ENCODE results near the gene AOAH. TPM values are rescaled to one million over a fixed set of nuclear protein-coding genes. Genes with fewer than 3 reads are reported as not detected.
"Not testable (repeated sequence)": the region's sequence is repeated elsewhere in the genome, so short reads cannot be mapped to it uniquely, and the experiment has no call there.

Gene AOAH
- total and polyA plus RNA-seq, 2 donors from 2014 or later = 2.7 to 24.7 TPM

DNA sequence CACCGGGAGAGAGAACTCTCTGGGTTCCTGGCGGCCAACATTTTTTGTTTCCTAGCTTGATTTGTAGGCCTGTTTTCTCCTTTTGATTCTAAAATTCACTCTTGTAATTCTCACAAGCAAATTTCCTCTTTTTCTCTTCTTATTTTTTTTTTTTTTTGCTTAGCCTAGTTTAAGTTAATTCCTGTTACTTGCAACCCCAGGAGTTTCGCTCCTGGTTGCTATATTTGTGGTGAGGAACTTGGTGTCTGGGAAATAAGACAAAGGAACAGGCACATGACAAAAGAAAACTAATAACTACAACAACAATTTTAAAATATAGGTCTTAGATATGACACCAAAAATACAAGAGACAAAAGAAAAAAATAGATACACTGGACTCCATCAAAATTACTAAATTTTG, 6.7 kb downstream of the AOAH start:
- H3K4me3 ChIP-seq (ENCODE audit: low read length in 3 of 3) = no peak overlapping the region
- TF ChIP-seq, protein P1, sequence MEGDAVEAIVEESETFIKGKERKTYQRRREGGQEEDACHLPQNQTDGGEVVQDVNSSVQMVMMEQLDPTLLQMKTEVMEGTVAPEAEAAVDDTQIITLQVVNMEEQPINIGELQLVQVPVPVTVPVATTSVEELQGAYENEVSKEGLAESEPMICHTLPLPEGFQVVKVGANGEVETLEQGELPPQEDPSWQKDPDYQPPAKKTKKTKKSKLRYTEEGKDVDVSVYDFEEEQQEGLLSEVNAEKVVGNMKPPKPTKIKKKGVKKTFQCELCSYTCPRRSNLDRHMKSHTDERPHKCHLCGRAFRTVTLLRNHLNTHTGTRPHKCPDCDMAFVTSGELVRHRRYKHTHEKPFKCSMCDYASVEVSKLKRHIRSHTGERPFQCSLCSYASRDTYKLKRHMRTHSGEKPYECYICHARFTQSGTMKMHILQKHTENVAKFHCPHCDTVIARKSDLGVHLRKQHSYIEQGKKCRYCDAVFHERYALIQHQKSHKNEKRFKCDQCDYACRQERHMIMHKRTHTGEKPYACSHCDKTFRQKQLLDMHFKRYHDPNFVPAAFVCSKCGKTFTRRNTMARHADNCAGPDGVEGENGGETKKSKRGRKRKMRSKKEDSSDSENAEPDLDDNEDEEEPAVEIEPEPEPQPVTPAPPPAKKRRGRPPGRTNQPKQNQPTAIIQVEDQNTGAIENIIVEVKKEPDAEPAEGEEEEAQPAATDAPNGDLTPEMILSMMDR (IDR thresholded peaks at IDR 0.05; ENCODE audit: borderline replicate concordance, extremely low read depth, insufficient read depth) = no peak
- FAIRE-seq (no peak), DNase-seq (no peak)
- H3K27ac ChIP-seq (ENCODE audit: low read depth in 2 of 2, low read length in 2 of 2) = no peak overlapping the region
- no peak overlapping the region for H3K9ac ChIP-seq (ENCODE audit: low read length in 3 of 3)
- intact Hi-C loops (cut with DNase I) = no loop called here
- H3K9me3 ChIP-seq (ENCODE audit: control insufficient read depth in 2 of 3, insufficient read depth in 1 of 3, low read length in 3 of 3) = no peaks in the 10 kb centered on the region
- no peaks in the 10 kb centered on the region for H3K27me3 ChIP-seq (ENCODE audit: control insufficient read depth, insufficient read depth, low read length)
- H3K4me1 ChIP-seq (ENCODE audit: control insufficient read depth in 2 of 3, insufficient read depth in 2 of 3, low read depth in 1 of 3, low read length in 3 of 3) = peaks cover 0 to 10% (median 0%) of the 10 kb centered on the region in 3 donors
- no peaks in the 10 kb centered on the region for H3K36me3 ChIP-seq (ENCODE audit: control insufficient read depth in 2 of 3, insufficient read depth in 3 of 3, low read length in 3 of 3)

- intact Hi-C loops (cut with DNase I); H3K9me3 ChIP-seq (ENCODE audit: control insufficient read depth in 2 of 3, insufficient read depth in 1 of 3, low read length in 3 of 3); H3K36me3 ChIP-seq (ENCODE audit: control insufficient read depth in 2 of 3, insufficient read depth in 3 of 3, low read length in 3 of 3); H3K9ac ChIP-seq (ENCODE audit: low read length in 3 of 3); DNase-seq; H3K4me3 ChIP-seq (ENCODE audit: low read length in 3 of 3); FAIRE-seq; H3K27ac ChIP-seq (ENCODE audit: low read depth in 2 of 2, low read length in 2 of 2); H3K27me3 ChIP-seq (ENCODE audit: control insufficient read depth, insufficient read depth, low read length): not testable (repeated sequence)
- peaks cover 0 to 10% (median 0%) of the 10 kb centered on the region in 3 donors for H3K4me1 ChIP-seq (ENCODE audit: control insufficient read depth in 2 of 3, insufficient read depth in 2 of 3, low read depth in 1 of 3, low read length in 3 of 3)
Observed at GRCh38 chr7:36716802-36717201, 7.5 kb downstream of the AOAH start.

DNA sequence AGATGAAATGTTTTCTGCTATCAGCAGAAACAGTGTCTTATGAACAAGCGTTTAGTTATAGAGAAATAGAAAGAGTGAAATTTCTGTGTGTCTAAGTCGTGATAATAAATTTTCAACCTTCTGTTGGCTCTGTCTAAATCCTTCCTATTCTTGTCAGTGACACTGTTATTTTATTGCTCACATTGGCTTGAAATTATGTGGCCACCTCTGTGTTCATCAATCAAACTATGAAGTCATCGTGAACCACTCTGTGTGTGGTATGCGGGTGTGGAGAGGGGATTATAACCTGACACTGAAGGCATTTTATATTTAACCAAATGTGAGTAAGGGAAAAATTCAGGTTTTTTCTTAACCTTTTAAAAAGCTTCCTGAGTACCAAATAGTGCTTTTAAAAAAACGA, 12.3 kb downstream of the AOAH start:
- H3K27me3 ChIP-seq (ENCODE audit: control insufficient read depth, insufficient read depth, low read length) = no peaks in the 10 kb centered on the region
- H3K9ac ChIP-seq (ENCODE audit: low read length in 3 of 3) = no peak overlapping the region
- DNase-seq (no peak), FAIRE-seq (no peak)
- H3K36me3 ChIP-seq (ENCODE audit: control insufficient read depth in 2 of 3, insufficient read depth in 3 of 3, low read length in 3 of 3) = no peaks in the 10 kb centered on the region
- H3K9me3 ChIP-seq (ENCODE audit: control insufficient read depth in 2 of 3, insufficient read depth in 1 of 3, low read length in 3 of 3) = no peaks in the 10 kb centered on the region
- H3K27ac ChIP-seq (ENCODE audit: low read depth in 2 of 2, low read length in 2 of 2) = no peak overlapping the region
- TF ChIP-seq, protein P1 (IDR thresholded peaks at IDR 0.05; ENCODE audit: borderline replicate concordance, extremely low read depth, insufficient read depth) = no peak
- no peak overlapping the region for H3K4me3 ChIP-seq (ENCODE audit: low read length in 3 of 3)
- H3K4me1 ChIP-seq (ENCODE audit: control insufficient read depth in 2 of 3, insufficient read depth in 2 of 3, low read depth in 1 of 3, low read length in 3 of 3) = no peaks in the 10 kb centered on the region
- intact Hi-C loops (cut with DNase I) = no loop called here

DNA sequence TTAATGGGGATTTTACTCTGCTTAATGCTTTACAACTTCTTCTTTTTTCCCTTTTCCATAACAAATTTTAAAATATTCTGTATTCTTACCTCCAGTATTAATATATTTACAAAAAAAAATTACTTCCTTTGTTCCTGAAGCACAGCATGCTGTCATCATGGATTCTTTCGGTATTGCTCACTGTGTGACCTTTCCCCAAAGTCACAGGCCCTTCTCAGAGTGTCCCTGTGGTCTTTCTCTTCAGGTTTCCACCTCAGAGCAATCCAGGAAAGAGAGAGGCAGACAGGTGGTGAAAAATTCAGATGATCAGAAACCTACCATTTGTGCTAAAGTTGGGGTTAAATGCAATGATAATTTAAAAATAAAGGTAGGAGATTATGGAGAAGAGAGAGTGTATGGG, 13.0 kb downstream of the AOAH start:
- H3K36me3 ChIP-seq (ENCODE audit: control insufficient read depth in 2 of 3, insufficient read depth in 3 of 3, low read length in 3 of 3) = no peaks in the 10 kb centered on the region
- intact Hi-C loops (cut with DNase I) = no loop called here
- DNase-seq (no peak), FAIRE-seq (no peak)
- H3K4me1 ChIP-seq (ENCODE audit: control insufficient read depth in 2 of 3, insufficient read depth in 2 of 3, low read depth in 1 of 3, low read length in 3 of 3) = no peaks in the 10 kb centered on the region
- H3K9ac ChIP-seq (ENCODE audit: low read length in 3 of 3) = no peak overlapping the region
- TF ChIP-seq, protein P1 (IDR thresholded peaks at IDR 0.05; ENCODE audit: borderline replicate concordance, extremely low read depth, insufficient read depth) = no peak
- no peak overlapping the region for H3K4me3 ChIP-seq (ENCODE audit: low read length in 3 of 3)
- H3K9me3 ChIP-seq (ENCODE audit: control insufficient read depth in 2 of 3, insufficient read depth in 1 of 3, low read length in 3 of 3) = peaks cover 0 to 6% (median 6%) of the 10 kb centered on the region in 3 donors
- no peaks in the 10 kb centered on the region for H3K27me3 ChIP-seq (ENCODE audit: control insufficient read depth, insufficient read depth, low read length)
- H3K27ac ChIP-seq (ENCODE audit: low read depth in 2 of 2, low read length in 2 of 2) = no peak overlapping the region

Measured in kidney (tissue), 14 donors.